HepG2 (cell line): ENCODE data around the gene P2RX6. TPM values are rescaled to one million over a fixed set of nuclear protein-coding genes. Genes with fewer than 3 reads are reported as not detected.

Experiments
- CBX2 ChIP-seq, 2 experiments: fragments of 200-600 bp in 1 of 2; sonication (generic); formaldehyde crosslinking in 1 of 2; IDR thresholded peaks; 2 replicates each; pipeline versions ENCODE4 v1.7.0 to v1.8.1; 2018 to 2022; ENCODE audit warnings: low read depth in 2 of 2, low read length in 1 of 2, mild to moderate bottlenecking in 1 of 2, missing genetic modification reagents in 1 of 2
- CEBPB ChIP-seq: IDR thresholded peaks from 2 replicates; pipeline ENCODE4 v1.6.1; 2011; ENCODE audit warnings: low read depth, low read length, improper control_type of control experiment, borderline replicate concordance
- GATAD1 ChIP-seq: IDR thresholded peaks from 2 replicates; pipeline ENCODE4 v1.6.1; 2016; ENCODE audit warnings: missing genetic modification reagents, missing compliant biosample characterization
- GPN1 ChIP-seq: sonication (generic); formaldehyde crosslinking; IDR thresholded peaks from 2 replicates; pipeline ENCODE4 v1.5.1; 2020; ENCODE audit warnings: missing genetic modification reagents, borderline replicate concordance
- HMG20B ChIP-seq: conservative IDR thresholded peaks from 2 replicates; pipeline ENCODE4 v1.6.1; 2016; ENCODE audit warnings: missing genetic modification reagents, missing compliant biosample characterization
- HNRNPLL ChIP-seq: fragments of 200-400 bp; formaldehyde crosslinking; IDR thresholded peaks from 2 replicates; pipeline ENCODE4 v1.6.1; 2017; ENCODE audit warnings: mild to moderate bottlenecking, low read depth, low read length; ENCODE audit not compliant: poor library complexity, severe bottlenecking
- HOXA3 ChIP-seq: sonication (generic); formaldehyde crosslinking; IDR thresholded peaks from 2 replicates; pipeline ENCODE4 v1.5.0; 2020; ENCODE audit warnings: missing genetic modification reagents
- ISX ChIP-seq: sonication (generic); formaldehyde crosslinking; conservative IDR thresholded peaks from 2 replicates; pipeline ENCODE4 v1.5.0; 2020; ENCODE audit warnings: missing genetic modification reagents
- NR2F2 ChIP-seq: IDR thresholded peaks from 2 replicates; pipeline ENCODE4 v1.6.1; 2012; ENCODE audit warnings: low read depth, inconsistent platforms, borderline replicate concordance
- PTBP1 ChIP-seq: fragments of 200-400 bp; formaldehyde crosslinking; IDR thresholded peaks from 2 replicates; pipeline ENCODE4 v1.6.1; 2018; ENCODE audit warnings: low read length, low read depth; ENCODE audit not compliant: poor library complexity, severe bottlenecking
- RAD21 ChIP-seq: fragments of 450-650 bp; formaldehyde crosslinking; IDR thresholded peaks from 2 replicates; pipeline ENCODE4 v1.5.0; 2020; ENCODE audit warnings: mild to moderate bottlenecking
- RFXANK ChIP-seq: IDR thresholded peaks from 2 replicates; pipeline ENCODE4 v1.6.1; 2016
- SNAI1 ChIP-seq: sonication (generic); formaldehyde crosslinking; IDR thresholded peaks from 2 replicates; pipeline ENCODE4 v1.5.0; 2020; ENCODE audit warnings: mild to moderate bottlenecking, missing genetic modification reagents, borderline replicate concordance
- TOPORS ChIP-seq: sonication (generic); formaldehyde crosslinking; IDR thresholded peaks from 2 replicates; pipeline ENCODE4 v1.8.0; 2023; ENCODE audit warnings: mild to moderate bottlenecking, missing genetic modification reagents
- XRCC5 ChIP-seq: fragments of 200-400 bp; formaldehyde crosslinking; optimal IDR thresholded peaks from 2 replicates; pipeline ENCODE3; 2017; ENCODE audit warnings: mild to moderate bottlenecking, low read length
- ZKSCAN5 ChIP-seq: sonication (generic); formaldehyde crosslinking; IDR thresholded peaks from 2 replicates; pipeline ENCODE4 v1.5.1; 2020; ENCODE audit warnings: mild to moderate bottlenecking, missing genetic modification reagents
- ZMYM3 ChIP-seq: sonication (generic); formaldehyde crosslinking; IDR thresholded peaks from 2 replicates; pipeline ENCODE4 v1.5.1; 2020; ENCODE audit warnings: mild to moderate bottlenecking, missing genetic modification reagents
- ZNF17 ChIP-seq: sonication (generic); formaldehyde crosslinking; IDR thresholded peaks from 2 replicates; pipeline ENCODE4 v1.5.0; 2020; ENCODE audit warnings: mild to moderate bottlenecking, missing genetic modification reagents
- ZNF256 ChIP-seq: sonication (generic); formaldehyde crosslinking; conservative IDR thresholded peaks from 2 replicates; pipeline ENCODE4 v1.4.0; 2020; ENCODE audit warnings: missing genetic modification reagents
- ZNF30 ChIP-seq: sonication (generic); formaldehyde crosslinking; IDR thresholded peaks from 2 replicates; pipeline ENCODE4 v1.5.0; 2020; ENCODE audit warnings: mild to moderate bottlenecking, missing genetic modification reagents
- ZNF329 ChIP-seq: sonication (generic); formaldehyde crosslinking; IDR thresholded peaks from 2 replicates; pipeline ENCODE4 v1.9.0; 2021; ENCODE audit warnings: low read depth, mild to moderate bottlenecking, missing genetic modification reagents
- ZNF354B ChIP-seq: sonication (generic); formaldehyde crosslinking; IDR thresholded peaks from 2 replicates; pipeline ENCODE4 v1.8.0; 2022; ENCODE audit warnings: mild to moderate bottlenecking, missing genetic modification reagents
- ZNF432 ChIP-seq: sonication (generic); formaldehyde crosslinking; IDR thresholded peaks from 2 replicates; pipeline ENCODE4 v1.5.0; 2020; ENCODE audit warnings: missing genetic modification reagents, mild to moderate bottlenecking, borderline replicate concordance
- ZNF652 ChIP-seq: IDR thresholded peaks from 2 replicates; pipeline ENCODE4 v1.6.1; 2016; ENCODE audit warnings: low read depth, borderline replicate concordance
- ZNF841 ChIP-seq: sonication (generic); formaldehyde crosslinking; IDR thresholded peaks from 2 replicates; pipeline ENCODE4 v1.8.1; 2023; ENCODE audit warnings: missing genetic modification reagents, borderline replicate concordance
- polyA plus RNA-seq, 8 experiments: library from polyadenylated mRNA; depleted of rRNA in 3 of 8; stranded (reverse) in 7 of 8; unstranded in 1 of 8; fragments of >200 nt; fragmentation: Illumina TruSeq in 4 of 8; extraction: Trizol in 4 of 8; gene quantifications; 2 replicates each; pipeline versions ENCODE4 v1.2.1 to v1.2.3, GENCODE V29; 2011 to 2016; ENCODE audit warnings: low read depth in 4 of 8, missing spikeins in 1 of 8, mixed read lengths in 1 of 8; ENCODE audit not compliant: insufficient read depth in 1 of 8
- total RNA-seq, 5 experiments: library from RNA; depleted of rRNA; stranded (reverse); fragments of >200 nt; fragmentation: Illumina TruSeq; extraction: Trizol; gene quantifications; 2 replicates each; pipeline ENCODE4 v1.2.3, GENCODE V29; 2016; ENCODE audit warnings: low read depth in 1 of 5
- TF ChIP-seq, protein P1 (sequence below): sonication (generic); formaldehyde crosslinking; IDR thresholded peaks from 2 replicates; pipeline ENCODE4 v1.4.0; 2020; ENCODE audit warnings: missing genetic modification reagents
- TF ChIP-seq, protein P2 (sequence below): sonication (generic); formaldehyde crosslinking; IDR thresholded peaks from 2 replicates; pipeline ENCODE4 v1.4.0; 2020; ENCODE audit warnings: mild to moderate bottlenecking, missing genetic modification reagents
- TF ChIP-seq, protein P3 (sequence below): sonication (generic); formaldehyde crosslinking; IDR thresholded peaks from 2 replicates; pipeline ENCODE4 v1.4.0; 2020; ENCODE audit warnings: missing genetic modification reagents
- TF ChIP-seq, protein P4 (sequence below): sonication (generic); formaldehyde crosslinking; IDR thresholded peaks from 2 replicates; pipeline ENCODE4 v1.4.0; 2020; ENCODE audit warnings: missing genetic modification reagents

P2RX6 gene
- total and polyA plus RNA-seq, 2 of the 13 experiments (the other 11 are each of a cell fraction or from before 2014, with no cell fraction given) = 0.04 to 0.12 TPM

DNA sequence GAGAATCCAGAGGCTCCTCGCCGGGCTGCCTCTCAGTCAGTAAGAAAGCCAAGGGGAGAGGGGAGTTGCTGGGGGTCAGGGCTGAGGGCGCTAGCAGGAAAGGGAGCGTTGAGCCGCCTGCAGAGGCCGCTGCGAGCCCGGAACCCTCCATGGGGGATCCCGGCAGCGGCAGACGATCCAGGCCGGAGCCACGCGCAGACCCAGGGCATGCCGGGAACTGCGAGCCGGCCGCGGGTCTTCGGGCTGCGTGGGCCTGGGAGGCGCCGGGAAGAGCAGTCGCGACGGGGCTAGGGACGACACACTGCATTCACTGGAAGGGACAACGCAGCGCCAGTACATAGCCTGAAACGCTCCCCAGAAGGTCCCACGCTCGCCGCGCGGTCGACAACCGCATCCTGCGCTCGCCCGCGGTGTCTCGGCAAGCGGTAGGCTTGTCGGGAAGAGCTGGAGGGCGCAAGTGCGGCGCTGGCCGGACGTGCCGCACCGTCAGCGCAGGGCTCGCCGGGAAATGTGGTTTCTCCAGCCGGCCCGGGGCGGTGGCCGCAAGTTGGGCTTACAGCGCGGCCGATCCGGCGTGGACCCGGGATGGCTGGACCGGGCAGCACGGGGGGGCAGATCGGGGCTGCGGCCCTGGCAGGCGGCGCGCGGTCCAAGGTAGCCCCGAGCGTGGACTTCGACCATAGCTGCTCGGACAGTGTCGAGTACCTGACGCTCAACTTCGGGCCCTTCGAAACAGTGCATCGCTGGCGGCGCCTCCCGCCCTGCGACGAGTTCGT is 33.0 kb upstream of the P2RX6 start, which contains the start of gene LZTR1 (continued):
- TF ChIP-seq, protein P1, sequence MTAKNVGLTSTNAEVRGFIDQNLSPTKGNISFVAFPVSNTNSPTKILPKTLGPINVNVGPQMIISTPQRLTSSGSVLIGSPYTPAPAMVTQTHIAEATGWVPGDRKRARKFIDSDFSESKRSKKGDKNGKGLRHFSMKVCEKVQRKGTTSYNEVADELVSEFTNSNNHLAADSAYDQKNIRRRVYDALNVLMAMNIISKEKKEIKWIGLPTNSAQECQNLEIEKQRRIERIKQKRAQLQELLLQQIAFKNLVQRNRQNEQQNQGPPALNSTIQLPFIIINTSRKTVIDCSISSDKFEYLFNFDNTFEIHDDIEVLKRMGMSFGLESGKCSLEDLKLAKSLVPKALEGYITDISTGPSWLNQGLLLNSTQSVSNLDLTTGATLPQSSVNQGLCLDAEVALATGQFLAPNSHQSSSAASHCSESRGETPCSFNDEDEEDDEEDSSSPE (CRISPR knock-in tag) = peak; percentile 80
- TF ChIP-seq, protein P2, sequence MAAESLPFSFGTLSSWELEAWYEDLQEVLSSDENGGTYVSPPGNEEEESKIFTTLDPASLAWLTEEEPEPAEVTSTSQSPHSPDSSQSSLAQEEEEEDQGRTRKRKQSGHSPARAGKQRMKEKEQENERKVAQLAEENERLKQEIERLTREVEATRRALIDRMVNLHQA (CRISPR knock-in tag) = no peak
- TF ChIP-seq PTBP1 = peak; percentile 39
- TF ChIP-seq, protein P3, sequence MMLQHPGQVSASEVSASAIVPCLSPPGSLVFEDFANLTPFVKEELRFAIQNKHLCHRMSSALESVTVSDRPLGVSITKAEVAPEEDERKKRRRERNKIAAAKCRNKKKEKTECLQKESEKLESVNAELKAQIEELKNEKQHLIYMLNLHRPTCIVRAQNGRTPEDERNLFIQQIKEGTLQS = 0 out of 2 replicates have a peak, but pooled peaks have one; percentile 3
- no peak for TF ChIP-seq CEBPB
- peak; percentile 95 for TF ChIP-seq GATAD1
- TF ChIP-seq, protein P4, sequence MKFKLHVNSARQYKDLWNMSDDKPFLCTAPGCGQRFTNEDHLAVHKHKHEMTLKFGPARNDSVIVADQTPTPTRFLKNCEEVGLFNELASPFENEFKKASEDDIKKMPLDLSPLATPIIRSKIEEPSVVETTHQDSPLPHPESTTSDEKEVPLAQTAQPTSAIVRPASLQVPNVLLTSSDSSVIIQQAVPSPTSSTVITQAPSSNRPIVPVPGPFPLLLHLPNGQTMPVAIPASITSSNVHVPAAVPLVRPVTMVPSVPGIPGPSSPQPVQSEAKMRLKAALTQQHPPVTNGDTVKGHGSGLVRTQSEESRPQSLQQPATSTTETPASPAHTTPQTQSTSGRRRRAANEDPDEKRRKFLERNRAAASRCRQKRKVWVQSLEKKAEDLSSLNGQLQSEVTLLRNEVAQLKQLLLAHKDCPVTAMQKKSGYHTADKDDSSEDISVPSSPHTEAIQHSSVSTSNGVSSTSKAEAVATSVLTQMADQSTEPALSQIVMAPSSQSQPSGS = peak; percentile 60
- TF ChIP-seq ZNF841 (CRISPR knock-in tag) = no peak
- peak; percentile 94 for TF ChIP-seq HNRNPLL
- TF ChIP-seq HOXA3 (CRISPR knock-in tag) = peak; percentile 86
- peak; percentile 70; the same call in 1 of the 2 replicates for TF ChIP-seq ZNF30
- no peak for TF ChIP-seq ZNF17 (CRISPR knock-in tag)
- peak; percentile 85 for TF ChIP-seq RAD21
- no peak; the same call in 1 of the 2 replicates for TF ChIP-seq ZKSCAN5 (CRISPR knock-in tag)
- TF ChIP-seq ZNF256 = peak; percentile 89
- TF ChIP-seq GPN1 (CRISPR knock-in tag) = no peak
- no peak for TF ChIP-seq ZNF652
- TF ChIP-seq HMG20B = 0 out of 2 replicates have a peak, but pooled peaks have one; percentile 21
- no peak for TF ChIP-seq CBX2 (IDR thresholded peaks at IDR 0.05; ENCODE audit: low read depth, low read length)
- TF ChIP-seq CBX2 (CRISPR knock-in tag; IDR thresholded peaks at IDR 0.05; ENCODE audit: low read depth) = no peak
- TF ChIP-seq ZNF329 (CRISPR knock-in tag) = no peak; the same call in 1 of the 2 replicates
- TF ChIP-seq ZNF432 = no peak
- no peak for TF ChIP-seq NR2F2
- TF ChIP-seq RFXANK = no peak
- peak; percentile 63; the same call in 1 of the 2 replicates for TF ChIP-seq ZNF354B (CRISPR knock-in tag)
- TF ChIP-seq SNAI1 (CRISPR knock-in tag) = peak; percentile 92; the same call in 1 of the 2 replicates
- peak; percentile 94 for TF ChIP-seq TOPORS (CRISPR knock-in tag)
- peak; percentile 98 for TF ChIP-seq ISX
- TF ChIP-seq XRCC5 = peak; percentile 69
- peak; percentile 29; the same call in 1 of the 2 replicates for TF ChIP-seq ZMYM3
